WERI-Rb-1 (cell line): Measurements from ENCODE around the gene LGALS7B.

Experiments used
- DNase-seq: peaks from one replicate; pipeline ENCODE4 v3.0.0-alpha.2; 2020
- H3K27ac ChIP-seq: fragments of 250-450 bp; sonication (Bioruptor Pico); 2 replicates; pipeline ENCODE4 v1.5.1; 2020; ENCODE audit warnings: mild to moderate bottlenecking, moderate library complexity
- H3K27me3 ChIP-seq: fragments of 250-450 bp; sonication (Bioruptor Pico); 2 replicates; pipeline ENCODE4 v1.5.1; 2021; ENCODE audit warnings: mild to moderate bottlenecking, low read depth, moderate library complexity; ENCODE audit not compliant: insufficient read depth, severe bottlenecking
- H3K36me3 ChIP-seq: fragments of 250-450 bp; sonication (Bioruptor Pico); 2 replicates; pipeline ENCODE4 v1.5.1; 2020; ENCODE audit warnings: mild to moderate bottlenecking, moderate library complexity
- H3K4me3 ChIP-seq: 2 replicates; pipeline ENCODE4 v1.5.1; 2011; ENCODE audit warnings: low read depth, mild to moderate bottlenecking, control low read depth, low read length
- H3K9me3 ChIP-seq: fragments of 250-450 bp; sonication (Bioruptor Pico); 2 replicates; pipeline ENCODE4 v1.5.1; 2021; ENCODE audit warnings: mild to moderate bottlenecking, moderate library complexity; ENCODE audit not compliant: severe bottlenecking
- CTCF ChIP-seq: IDR thresholded peaks from 2 replicates; pipeline ENCODE4 v1.5.1; 2011; ENCODE audit warnings: low read depth, mild to moderate bottlenecking, control low read depth, inconsistent platforms, low read length

Gene LGALS7B

DNA sequence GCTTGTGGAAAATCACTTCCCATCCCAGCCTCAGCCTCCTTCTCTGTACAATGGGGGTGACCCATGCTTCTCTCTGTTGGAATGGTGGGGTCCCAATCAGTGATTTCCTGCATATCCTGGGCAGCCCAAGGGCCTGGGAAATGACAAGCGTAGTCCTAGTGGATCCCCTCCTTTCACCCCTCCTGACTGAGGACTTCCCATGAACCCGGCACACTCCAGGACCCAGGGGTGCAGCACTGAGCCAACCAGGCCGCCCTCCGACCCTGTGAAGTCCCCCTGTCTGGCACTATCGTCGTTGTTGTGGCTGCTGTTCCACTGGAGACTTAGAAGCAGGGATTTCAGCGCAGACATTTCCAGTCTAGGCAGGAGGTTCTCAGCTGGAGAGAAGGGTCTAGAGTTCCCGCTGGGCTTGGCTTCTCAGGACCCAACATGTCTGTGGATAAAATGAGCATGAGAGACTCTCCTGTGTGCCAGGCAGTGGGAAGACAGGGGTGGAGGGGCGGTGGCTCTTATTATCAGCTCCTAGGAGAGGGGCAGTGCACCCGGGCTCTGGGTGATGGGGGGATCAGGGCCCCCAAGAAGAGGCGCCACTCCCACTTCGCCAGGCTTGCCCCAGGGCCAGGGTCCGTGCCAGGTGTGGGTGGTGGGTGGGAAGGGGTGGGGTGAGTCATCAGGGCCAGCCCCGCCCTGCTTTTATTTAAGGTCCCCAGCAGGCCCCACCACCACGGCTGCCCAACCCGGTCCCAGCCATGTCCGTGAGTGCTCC is at the start of gene LGALS7B:
Gene LGALS7B, plus strand, starts transcription at position 723 of the 766 bp plus-strand sequence. Its CDS starts 27 bp downstream, at position 750.
- no peak for TF ChIP-seq CTCF
- Histone ChIP-seq H3K27me3 (no peaks in the 10 kb centered on the region), H3K9me3 (no peaks in the 10 kb centered on the region), H3K27ac (no peak within 1 kb of the TSS), H3K36me3 (no peaks in the 10 kb centered on the region), H3K4me3 (no peak within 1 kb of the TSS)
- DNase-seq = no peak

DNA sequence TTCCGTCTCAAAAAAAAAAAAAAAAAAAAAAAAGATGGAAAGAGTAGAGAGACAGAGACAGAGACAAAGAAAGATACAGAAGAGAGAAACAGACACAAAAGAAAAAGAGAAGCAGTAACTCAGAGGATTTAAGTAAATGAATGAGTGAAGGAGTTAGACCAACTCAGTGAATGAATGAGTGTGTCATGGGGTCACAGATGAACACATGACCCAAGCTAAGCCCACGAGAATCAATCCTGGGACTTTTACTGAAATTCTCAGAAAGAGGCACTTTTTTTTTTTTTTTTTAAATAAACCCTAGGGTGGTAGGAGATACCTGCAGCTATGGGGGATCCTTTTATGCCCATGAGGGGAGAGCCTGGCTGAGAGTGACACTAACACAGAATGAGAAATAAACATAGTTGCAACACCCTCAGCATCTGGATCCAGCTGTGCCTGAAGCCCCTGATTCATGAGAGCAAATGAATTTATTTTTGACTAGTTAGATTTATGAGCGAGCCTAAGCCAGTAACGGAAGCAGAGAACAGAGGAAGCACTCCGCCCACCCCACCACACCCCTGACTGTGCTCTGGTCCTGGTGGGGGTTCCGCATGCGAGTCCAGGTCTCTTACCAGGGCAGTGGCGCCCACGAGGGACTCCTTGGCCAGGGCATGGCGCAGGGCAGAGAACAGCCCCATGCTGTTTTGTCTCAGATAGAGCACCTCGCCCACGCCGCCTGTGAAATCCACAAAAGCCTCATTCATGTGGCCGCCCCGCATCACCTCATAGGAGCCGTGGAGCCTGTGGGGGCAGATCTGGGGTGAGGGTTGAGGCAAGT is 49.4 kb upstream of the LGALS7B start:
- DNase-seq = no peak
- Histone ChIP-seq H3K4me3 (no peak overlapping the region), H3K9me3 (no peaks in the 10 kb centered on the region), H3K27ac (no peak overlapping the region), H3K27me3 (no peaks in the 10 kb centered on the region), H3K36me3 (no peaks in the 10 kb centered on the region)
- no peak for TF ChIP-seq CTCF

DNA sequence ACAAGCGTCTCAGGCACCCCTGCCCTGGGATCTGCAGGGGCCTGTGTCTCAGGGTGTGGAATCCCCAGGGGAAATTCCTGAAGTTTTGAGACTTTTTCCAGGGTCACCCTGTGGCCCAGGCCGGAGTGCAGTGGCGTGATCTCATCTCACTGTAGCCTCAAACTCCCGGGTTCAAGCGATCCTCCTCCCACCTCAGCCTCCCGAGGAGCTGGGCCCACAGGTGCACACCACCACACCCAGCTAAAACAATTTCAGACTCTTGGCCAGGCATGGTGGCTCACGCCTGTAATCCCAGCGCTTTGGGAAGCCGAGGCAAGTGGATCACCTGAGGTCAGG is 48.8 kb upstream of the LGALS7B start:
- H3K27ac ChIP-seq = no peak overlapping the region
- no peak for DNase-seq
- no peak overlapping the region for H3K4me3 ChIP-seq
- no peaks in the 10 kb centered on the region for H3K9me3 ChIP-seq
- no peak for TF ChIP-seq CTCF
- no peaks in the 10 kb centered on the region for H3K27me3 ChIP-seq
- H3K36me3 ChIP-seq = no peaks in the 10 kb centered on the region

GRCh38 chr19:38740932-38741331 is 48.1 kb upstream of the LGALS7B start:
- Histone ChIP-seq H3K27me3 (no peaks in the 10 kb centered on the region), H3K27ac (no peak overlapping the region), H3K9me3 (no peaks in the 10 kb centered on the region), H3K36me3 (no peaks in the 10 kb centered on the region), H3K4me3 (no peak overlapping the region)
- no peak for TF ChIP-seq CTCF
- no peak for DNase-seq

GRCh38 chr19:38741670-38742069 is 47.3 kb upstream of the LGALS7B start:
- Histone ChIP-seq H3K9me3 (no peaks in the 10 kb centered on the region), H3K27me3 (no peaks in the 10 kb centered on the region), H3K4me3 (no peak overlapping the region), H3K36me3 (no peaks in the 10 kb centered on the region), H3K27ac (no peak overlapping the region)
- no peak for DNase-seq
- no peak for TF ChIP-seq CTCF
